HepG2 (cell line): ENCODE data around the gene RFX2. TPM values are rescaled to one million over a fixed set of nuclear protein-coding genes. Genes with fewer than 3 reads are reported as not detected.

Experiments
- ATAC-seq: fragments of 200-7000 bp; cut with Tn5 transposase; 3 replicates; pipeline ENCODE4 v1.9.1; 2020; ENCODE audit warnings: mild to moderate bottlenecking, moderate library complexity
- BruUV-seq: library from RNA; stranded (reverse); fragments of 400-500 nt; replicated peaks from 2 replicates; lab custom pipeline; 2021; lab: Mats Ljungman, UMichigan
- CTCF ChIA-PET: fragments of 300-600 bp; formaldehyde crosslinking; extraction: SDS; loops from one replicate; lab custom pipeline; 2021; ENCODE audit warnings: low total read pairs, inconsistent platforms, low intra/inter-chr PET ratio; lab: Yijun Ruan, JAX
- POLR2A ChIA-PET: fragments of 350-600 bp; sonication (Branson Sonifier 250); formaldehyde crosslinking; loops from one replicate; lab custom pipeline; 2020; ENCODE audit warnings: antibody characterized with exemption, inconsistent platforms; lab: Yijun Ruan, JAX
- DNase-seq: peaks from one replicate; pipeline ENCODE4 v3.0.0-alpha.2; 2015; ENCODE audit warnings: low spot score
- FAIRE-seq: peaks from 3 replicates; lab custom pipeline; 2011; peaks lifted over from hg19 to GRCh38; lab: Jason Lieb, UNC
- H2AFZ ChIP-seq: one replicate; pipeline ENCODE4 v1.6.1; 2011; ENCODE audit warnings: low read length, inconsistent platforms
- H3K27ac ChIP-seq: fragments of 300-600 bp; 3 replicates; pipeline ENCODE4 v1.8.0; 2011; ENCODE audit warnings: mixed run types, mild to moderate bottlenecking, mixed read lengths, low read length, inconsistent platforms; ENCODE audit not compliant: insufficient read depth; ENCODE audit errors: extremely low read length
- H3K27me3 ChIP-seq, 2 experiments: fragments of 200-600 bp in 1 of 2; 2 replicates in 1 of 2; 3 replicates in 1 of 2; pipeline versions ENCODE4 v1.6.0 to v1.8.0; 2011; ENCODE audit warnings: low read length in 2 of 2, mild to moderate bottlenecking in 2 of 2, moderate library complexity in 2 of 2, inconsistent platforms in 1 of 2; ENCODE audit not compliant: insufficient read depth in 2 of 2, control insufficient read depth in 1 of 2
- H3K36me3 ChIP-seq, 2 experiments: fragments of 200-600 bp in 1 of 2; replicated peaks in 1 of 2; 2 replicates in 1 of 2; 3 replicates in 1 of 2; pipeline versions ENCODE4 v1.5.1 to v1.8.0; 2011; ENCODE audit warnings: low read length in 2 of 2, inconsistent platforms in 1 of 2; ENCODE audit not compliant: insufficient read depth in 2 of 2, control insufficient read depth in 1 of 2
- H3K4me1 ChIP-seq: 2 replicates; pipeline ENCODE4 v1.5.1; 2012; ENCODE audit warnings: low read length, inconsistent platforms; ENCODE audit not compliant: insufficient read depth
- H3K4me2 ChIP-seq: 2 replicates; pipeline ENCODE4 v1.6.0; 2011; ENCODE audit warnings: low read depth, low read length, inconsistent platforms
- H3K4me3 ChIP-seq, 3 experiments: fragments of 200-600 bp in 1 of 3; sonication (generic), shearing (Covaris generic) in 1 of 3; replicated peaks in 1 of 3; 2 replicates each; pipeline ENCODE4 v1.5.1; 2011 to 2016; ENCODE audit warnings: low read length in 3 of 3, inconsistent platforms in 2 of 3, low read depth in 2 of 3, mild to moderate bottlenecking in 2 of 3, control low read depth in 1 of 3, mixed read lengths in 1 of 3; ENCODE audit not compliant: insufficient read depth in 1 of 3
- H3K79me2 ChIP-seq: one replicate; pipeline ENCODE4 v1.6.1; 2011; ENCODE audit warnings: low read length, inconsistent platforms; ENCODE audit not compliant: insufficient read depth
- H3K9ac ChIP-seq: 2 replicates; pipeline ENCODE4 v1.6.0; 2011; ENCODE audit warnings: mild to moderate bottlenecking, low read depth, low read length, inconsistent platforms; ENCODE audit not compliant: insufficient read depth
- H3K9me3 ChIP-seq: 2 replicates; pipeline ENCODE4 v1.5.1; 2012; ENCODE audit warnings: mild to moderate bottlenecking, low read length
- H4K20me1 ChIP-seq: 2 replicates; pipeline ENCODE4 v1.6.0; 2011; ENCODE audit warnings: inconsistent platforms, mild to moderate bottlenecking, low read length, moderate library complexity; ENCODE audit not compliant: insufficient read depth
- SIX4 ChIP-seq: sonication (generic); formaldehyde crosslinking; IDR thresholded peaks from 2 replicates; pipeline ENCODE4 v1.4.0; 2020; ENCODE audit warnings: missing genetic modification reagents
- ZNF768 ChIP-seq: sonication (generic); formaldehyde crosslinking; IDR thresholded peaks from 2 replicates; pipeline ENCODE4 v1.4.0; 2020; ENCODE audit warnings: missing genetic modification reagents
- WGBS: methylation state at CpG from one replicate; pipeline ENCODE4 v1.1.6; 2017; ENCODE audit warnings: low lambda C conversion rate; 5-methylcytosine and 5-hydroxymethylcytosine counted together
- in situ Hi-C: cut with HindIII; loops from 2 replicates; pipeline ENCODE4 v1.10.0; 2017; ENCODE audit warnings: low pct_unique_long_range_greater_than_20kb; ENCODE audit not compliant: extremely low pct_ligation_motif_present
- intact Hi-C: fragments of 100-400 bp; cut with micrococcal nuclease; formaldehyde crosslinking; loops from one replicate; pipeline ENCODE4 v1.10.0; 2022; ENCODE audit not compliant: unreplicated experiment
- polyA plus RNA-seq, 8 experiments: library from polyadenylated mRNA; depleted of rRNA in 3 of 8; stranded (reverse) in 7 of 8; unstranded in 1 of 8; fragments of >200 nt; fragmentation: Illumina TruSeq in 4 of 8; extraction: Trizol in 4 of 8; gene quantifications; 2 replicates each; pipeline versions ENCODE4 v1.2.1 to v1.2.3, GENCODE V29; 2011 to 2016; ENCODE audit warnings: low read depth in 4 of 8, missing spikeins in 1 of 8, mixed read lengths in 1 of 8; ENCODE audit not compliant: insufficient read depth in 1 of 8
- total RNA-seq, 5 experiments: library from RNA; depleted of rRNA; stranded (reverse); fragments of >200 nt; fragmentation: Illumina TruSeq; extraction: Trizol; gene quantifications; 2 replicates each; pipeline ENCODE4 v1.2.3, GENCODE V29; 2016; ENCODE audit warnings: low read depth in 1 of 5
- TF ChIP-seq, protein P1 (sequence below): IDR thresholded peaks from 2 replicates; pipeline ENCODE4 v1.6.1; 2012; ENCODE audit warnings: low read length, improper control_type of control experiment

The RFX2 gene
- total and polyA plus RNA-seq, 2 of the 13 experiments (the other 11 are each of a cell fraction or from before 2014, with no cell fraction given): 2.8 to 3.3 TPM

DNA sequence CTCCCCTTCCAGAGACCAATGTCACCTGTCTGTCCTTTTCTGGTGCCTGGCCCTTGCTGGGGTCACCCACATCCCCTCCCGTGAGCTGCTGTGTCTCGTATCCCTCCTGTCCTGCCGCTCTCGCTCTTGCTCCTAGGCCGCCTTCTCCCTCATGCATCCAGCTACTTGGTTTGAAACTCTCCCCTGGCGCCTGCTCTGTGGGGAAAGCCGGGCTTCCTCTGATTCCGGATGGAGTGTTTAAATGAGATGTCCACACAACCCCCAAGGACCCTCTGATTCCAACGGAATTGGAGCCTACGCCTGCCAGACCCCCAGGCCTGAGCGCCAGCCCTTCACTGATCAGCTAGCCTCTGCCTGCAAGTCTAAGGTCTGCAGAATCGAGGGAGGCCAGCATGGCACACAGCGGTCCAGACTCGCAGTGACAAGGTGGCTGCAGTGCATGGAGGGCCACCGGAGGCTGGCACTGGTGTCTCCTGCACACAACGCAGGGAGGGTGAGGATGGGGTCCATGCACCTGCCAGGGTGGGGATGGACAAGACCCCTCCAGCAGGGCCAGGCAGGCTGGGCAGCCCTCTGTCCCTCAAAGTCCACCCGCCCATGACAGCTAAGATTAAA, 47.2 kb downstream of the RFX2 start (continued):
- TF ChIP-seq, protein P1, sequence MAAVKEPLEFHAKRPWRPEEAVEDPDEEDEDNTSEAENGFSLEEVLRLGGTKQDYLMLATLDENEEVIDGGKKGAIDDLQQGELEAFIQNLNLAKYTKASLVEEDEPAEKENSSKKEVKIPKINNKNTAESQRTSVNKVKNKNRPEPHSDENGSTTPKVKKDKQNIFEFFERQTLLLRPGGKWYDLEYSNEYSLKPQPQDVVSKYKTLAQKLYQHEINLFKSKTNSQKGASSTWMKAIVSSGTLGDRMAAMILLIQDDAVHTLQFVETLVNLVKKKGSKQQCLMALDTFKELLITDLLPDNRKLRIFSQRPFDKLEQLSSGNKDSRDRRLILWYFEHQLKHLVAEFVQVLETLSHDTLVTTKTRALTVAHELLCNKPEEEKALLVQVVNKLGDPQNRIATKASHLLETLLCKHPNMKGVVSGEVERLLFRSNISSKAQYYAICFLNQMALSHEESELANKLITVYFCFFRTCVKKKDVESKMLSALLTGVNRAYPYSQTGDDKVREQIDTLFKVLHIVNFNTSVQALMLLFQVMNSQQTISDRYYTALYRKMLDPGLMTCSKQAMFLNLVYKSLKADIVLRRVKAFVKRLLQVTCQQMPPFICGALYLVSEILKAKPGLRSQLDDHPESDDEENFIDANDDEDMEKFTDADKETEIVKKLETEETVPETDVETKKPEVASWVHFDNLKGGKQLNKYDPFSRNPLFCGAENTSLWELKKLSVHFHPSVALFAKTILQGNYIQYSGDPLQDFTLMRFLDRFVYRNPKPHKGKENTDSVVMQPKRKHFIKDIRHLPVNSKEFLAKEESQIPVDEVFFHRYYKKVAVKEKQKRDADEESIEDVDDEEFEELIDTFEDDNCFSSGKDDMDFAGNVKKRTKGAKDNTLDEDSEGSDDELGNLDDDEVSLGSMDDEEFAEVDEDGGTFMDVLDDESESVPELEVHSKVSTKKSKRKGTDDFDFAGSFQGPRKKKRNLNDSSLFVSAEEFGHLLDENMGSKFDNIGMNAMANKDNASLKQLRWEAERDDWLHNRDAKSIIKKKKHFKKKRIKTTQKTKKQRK: no peak

DNA sequence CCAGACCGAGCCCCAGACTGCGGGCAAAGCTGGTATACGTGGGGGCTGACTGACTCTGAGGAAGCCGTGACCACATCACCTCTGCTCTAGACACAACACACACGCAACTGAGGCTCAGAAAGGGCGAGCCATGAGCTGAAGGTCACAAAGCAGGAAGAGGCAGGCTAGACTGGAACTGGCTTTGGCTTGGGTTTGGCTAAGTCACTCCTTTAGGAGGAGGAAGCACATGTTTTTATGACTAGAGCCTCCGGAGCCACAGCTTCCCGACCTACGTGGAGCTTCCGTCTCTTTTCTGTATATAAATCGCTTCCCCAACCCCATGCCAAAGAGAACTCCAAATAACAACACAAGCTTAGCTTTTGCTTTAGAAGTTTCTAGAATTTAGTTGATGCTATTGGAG, 48.0 kb downstream of the RFX2 start:
- no peak overlapping the region for H3K4me2 ChIP-seq
- TF ChIP-seq SIX4 (CRISPR knock-in tag) (no peak), ZNF768 (0 out of 2 replicates have a peak, but pooled peaks have one; percentile 21)
- TF ChIP-seq, all 625 proteins: peak for 1
- H2AFZ ChIP-seq: no peak overlapping the region
- ChIA-PET CTCF (no interaction called here), POLR2A (no interaction called here)
- in situ Hi-C loops: no loop called here
- H3K4me3 ChIP-seq: no peak overlapping the region
- no TSS peak for BruUV-seq
- H3K4me1 ChIP-seq: peaks cover 40% of the 10 kb centered on the region
- 78% methylated on average over 8 of the region's 11 CpGs for WGBS
- H3K36me3 ChIP-seq: no peaks in the 10 kb centered on the region
- H3K9ac ChIP-seq: no peak overlapping the region
- no peaks in the 10 kb centered on the region for H3K9me3 ChIP-seq
- ATAC-seq: no peak
- H3K27me3 ChIP-seq: peaks cover 0 to 4% of the 10 kb centered on the region in 2 experiments; a peak in 1 of 5 replicates
- H3K79me2 ChIP-seq: no peaks in the 10 kb centered on the region
- no peak for DNase-seq
- FAIRE-seq: no peak
- H4K20me1 ChIP-seq: no peaks in the 10 kb centered on the region
- intact Hi-C loops: no loop called here
- no peak overlapping the region for H3K27ac ChIP-seq
